ENCODE data around the gene GLI2. TPM values are rescaled to one million over a fixed set of nuclear protein-coding genes. Genes with fewer than 3 reads are reported as not detected.

Gene GLI2
- total RNA-seq, 1 experiment from 2014 or later = 3.4 TPM

DNA sequence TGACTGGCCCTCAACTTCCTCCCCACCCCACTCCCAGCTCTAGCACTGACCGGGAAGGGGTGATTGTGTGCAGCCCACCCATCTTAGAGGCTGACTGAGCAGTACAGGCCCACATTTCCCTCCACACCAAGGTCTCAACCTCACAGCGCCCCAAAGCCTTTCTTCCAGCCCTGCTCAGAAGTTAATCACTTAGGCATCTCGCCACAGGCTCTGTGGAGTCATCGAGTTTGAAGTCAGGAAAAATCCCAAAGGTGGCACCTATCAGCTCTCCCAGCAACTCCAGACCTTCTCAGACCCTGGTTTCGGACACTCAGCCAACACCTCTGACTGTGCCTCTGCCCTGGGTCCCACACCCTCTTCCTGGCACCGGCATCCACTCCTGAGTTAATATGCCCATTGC is 43.0 kb upstream of the GLI2 start:
- ChIA-PET CTCF (interaction anchor here (1.7 kb wide), 1 partner anchor 387 kb away, joined by 4 read pairs; no protein-coding TSS in a partner anchor), POLR2A (interaction anchor here (1.0 to 9.6 kb wide), 2 partner anchors 383 kb away, joined by 4 to 100 read pairs; no protein-coding TSS in a partner anchor), RAD21 (ENCODE audit: low non-redundant PET in 1 of 2, low total read pairs in 2 of 2, uncharacterized antibody in 2 of 2, unreplicated experiment in 2 of 2) (no interaction called here)
- BruUV-seq (replicated peaks) = no TSS peak
- no peaks in the 10 kb centered on the region for H3K9me2 ChIP-seq (ENCODE audit: insufficient read depth)
- no peak for DNase-seq (ENCODE audit: low read depth, low spot score)
- no peaks in the 10 kb centered on the region for H3K9me3 ChIP-seq (ENCODE audit: control insufficient read depth in 1 of 2, insufficient read depth in 1 of 2, low read depth in 1 of 2, low read length in 2 of 2)
- no peak overlapping the region for H3K27ac ChIP-seq (ENCODE audit: low read depth, low read length)
- H3K27me3 ChIP-seq (ENCODE audit: insufficient read depth, low read length) = no peaks in the 10 kb centered on the region
- H3K79me2 ChIP-seq (ENCODE audit: insufficient read depth, low read length) = no peaks in the 10 kb centered on the region
- H3K9ac ChIP-seq (ENCODE audit: low read length) = no peak overlapping the region
- H3K4me2 ChIP-seq (ENCODE audit: low read length) = no peak overlapping the region
- ATAC-seq = no peak
- H2AFZ ChIP-seq (ENCODE audit: low read depth, low read length, poor library complexity, severe bottlenecking) = no peak overlapping the region
- peaks cover 0 to 7% of the 10 kb centered on the region in 2 experiments; a peak in 1 of 4 replicates for H3K4me1 ChIP-seq (ENCODE audit: control insufficient read depth in 1 of 2, insufficient read depth in 2 of 2, low read length in 2 of 2)
- no peaks in the 10 kb centered on the region for H3K36me3 ChIP-seq (ENCODE audit: control insufficient read depth in 1 of 2, insufficient read depth in 2 of 2, low read length in 2 of 2)
- intact Hi-C loops (cut with micrococcal nuclease) = loop anchor here (10.0 kb wide), 1 partner anchor 192 kb away; no protein-coding TSS in a partner anchor
- no peak overlapping the region for H3K4me3 ChIP-seq (replicated peaks in 1 of 2; ENCODE audit: low read depth in 1 of 2, low read length in 2 of 2)
- H4K20me1 ChIP-seq (ENCODE audit: insufficient read depth) = no peaks in the 10 kb centered on the region
- TF ChIP-seq, protein P1, sequence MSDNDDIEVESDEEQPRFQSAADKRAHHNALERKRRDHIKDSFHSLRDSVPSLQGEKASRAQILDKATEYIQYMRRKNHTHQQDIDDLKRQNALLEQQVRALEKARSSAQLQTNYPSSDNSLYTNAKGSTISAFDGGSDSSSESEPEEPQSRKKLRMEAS (IDR thresholded peaks at IDR 0.05) = no peak
- TF ChIP-seq FOSL1 (IDR thresholded peaks at IDR 0.05; ENCODE audit: low read depth) (no peak), REST (IDR thresholded peaks at IDR 0.05; ENCODE audit: low read depth) (no peak), EZH2 (IDR thresholded peaks at IDR 0.05) (no peak), ZNF274 (IDR thresholded peaks at IDR 0.05; ENCODE audit: low read depth, low read length) (no peak)

Measured in HCT116 (cell line).